ENCODE results near the gene COA8.

The COA8 gene

GRCh38 chr14:103584326-103584915, 21.7 kb downstream of the COA8 start:
- H3K4me3 ChIP-seq (replicated peaks in 1 of 2; ENCODE audit: low read depth in 2 of 2, low read length in 2 of 2) = no peak overlapping the region
- no peak for DNase-seq (ENCODE audit: low read depth in 2 of 2)
- TF ChIP-seq, protein P1, sequence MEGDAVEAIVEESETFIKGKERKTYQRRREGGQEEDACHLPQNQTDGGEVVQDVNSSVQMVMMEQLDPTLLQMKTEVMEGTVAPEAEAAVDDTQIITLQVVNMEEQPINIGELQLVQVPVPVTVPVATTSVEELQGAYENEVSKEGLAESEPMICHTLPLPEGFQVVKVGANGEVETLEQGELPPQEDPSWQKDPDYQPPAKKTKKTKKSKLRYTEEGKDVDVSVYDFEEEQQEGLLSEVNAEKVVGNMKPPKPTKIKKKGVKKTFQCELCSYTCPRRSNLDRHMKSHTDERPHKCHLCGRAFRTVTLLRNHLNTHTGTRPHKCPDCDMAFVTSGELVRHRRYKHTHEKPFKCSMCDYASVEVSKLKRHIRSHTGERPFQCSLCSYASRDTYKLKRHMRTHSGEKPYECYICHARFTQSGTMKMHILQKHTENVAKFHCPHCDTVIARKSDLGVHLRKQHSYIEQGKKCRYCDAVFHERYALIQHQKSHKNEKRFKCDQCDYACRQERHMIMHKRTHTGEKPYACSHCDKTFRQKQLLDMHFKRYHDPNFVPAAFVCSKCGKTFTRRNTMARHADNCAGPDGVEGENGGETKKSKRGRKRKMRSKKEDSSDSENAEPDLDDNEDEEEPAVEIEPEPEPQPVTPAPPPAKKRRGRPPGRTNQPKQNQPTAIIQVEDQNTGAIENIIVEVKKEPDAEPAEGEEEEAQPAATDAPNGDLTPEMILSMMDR (IDR thresholded peaks at IDR 0.05; ENCODE audit: low read depth, low read length) = no peak

DNA sequence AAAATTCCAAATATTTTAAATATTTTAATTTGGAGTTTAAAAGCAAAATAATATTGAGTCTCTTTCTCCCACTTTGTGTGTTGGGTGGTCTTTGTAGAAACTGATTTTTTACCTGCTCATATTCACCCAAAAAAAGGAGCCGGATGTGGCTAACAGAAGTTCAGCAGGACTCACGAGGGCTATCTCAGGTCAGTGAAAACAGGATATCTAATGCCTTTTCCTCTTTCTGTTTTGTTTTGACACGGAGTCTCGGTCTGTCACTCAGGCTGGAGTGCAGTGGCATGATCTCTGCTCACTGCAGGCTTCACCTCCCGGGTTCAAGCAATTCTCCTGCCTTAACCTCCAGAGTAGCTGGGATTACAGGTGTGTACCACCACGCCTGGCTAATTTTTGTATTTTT, 30.8 kb downstream of the COA8 start:
- H3K4me3 ChIP-seq (replicated peaks in 1 of 2; ENCODE audit: low read depth in 2 of 2, low read length in 2 of 2) = no peak overlapping the region
- DNase-seq (ENCODE audit: low read depth in 2 of 2) = no peak
- TF ChIP-seq, protein P1 (IDR thresholded peaks at IDR 0.05; ENCODE audit: low read depth, low read length) = no peak

DNA sequence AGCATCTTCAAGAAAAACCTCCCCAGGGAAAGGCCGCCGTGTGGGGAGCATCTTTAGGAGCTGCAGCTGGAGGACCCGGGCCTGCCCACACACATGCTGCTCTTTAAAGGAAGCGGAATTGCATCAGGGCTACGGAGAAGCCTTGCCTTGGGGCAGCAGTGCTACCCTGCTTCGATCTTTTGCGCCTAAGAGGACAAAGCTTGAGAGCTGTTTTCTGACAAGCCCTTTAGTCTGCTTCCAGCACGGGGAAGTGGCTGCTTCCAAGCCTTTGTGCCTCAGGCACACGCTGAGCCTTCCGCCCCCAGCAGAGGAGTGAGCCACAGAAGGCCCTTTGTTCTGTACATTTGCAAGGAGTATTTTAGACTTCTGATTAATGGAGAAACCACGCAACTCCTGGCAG, 31.5 kb downstream of the COA8 start:
- TF ChIP-seq, protein P1 (IDR thresholded peaks at IDR 0.05; ENCODE audit: low read depth, low read length) = no peak
- no peak overlapping the region for H3K4me3 ChIP-seq (replicated peaks in 1 of 2; ENCODE audit: low read depth in 2 of 2, low read length in 2 of 2)
- DNase-seq (ENCODE audit: low read depth in 2 of 2) = peak; percentile 65 to 85

DNA sequence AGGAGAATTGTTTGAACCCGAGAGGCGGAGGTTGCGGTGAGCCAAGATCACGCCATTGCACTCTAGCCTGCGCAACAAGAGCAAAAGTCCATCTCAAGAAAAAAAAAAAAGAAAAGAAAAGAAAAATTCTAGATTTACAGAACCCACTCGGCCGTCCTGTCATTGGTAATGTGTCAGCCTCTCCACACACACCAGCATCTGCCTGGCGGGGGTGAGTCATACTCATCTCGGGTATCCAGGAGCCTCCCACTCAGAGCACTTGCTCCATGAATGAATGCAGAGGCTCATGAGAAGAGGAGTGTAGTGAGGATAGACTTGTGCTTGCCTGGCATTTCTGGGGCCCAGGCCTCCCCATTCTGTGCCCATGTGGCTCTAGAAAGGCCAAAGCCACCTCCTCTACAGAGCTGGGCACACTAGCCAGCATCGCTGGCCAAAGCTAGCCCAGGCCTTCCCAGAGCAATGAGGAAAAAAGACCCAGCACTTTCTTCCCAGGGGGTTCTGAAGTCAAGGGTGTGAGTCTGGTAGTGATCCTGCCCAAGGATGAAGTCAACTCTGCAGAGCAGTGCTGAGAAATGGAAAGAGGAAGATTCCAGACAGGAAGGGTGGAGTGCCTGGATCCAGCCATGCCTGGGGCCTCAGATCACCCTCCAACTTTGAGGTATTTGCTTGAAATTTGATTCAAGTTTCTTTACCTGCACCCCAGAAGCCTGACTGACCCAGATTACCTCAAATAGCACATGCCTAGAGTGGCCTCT, 35.0 kb downstream of the COA8 start:
- TF ChIP-seq, protein P1 (IDR thresholded peaks at IDR 0.05; ENCODE audit: low read depth, low read length) = no peak
- no peak overlapping the region for H3K4me3 ChIP-seq (replicated peaks in 1 of 2; ENCODE audit: low read depth in 2 of 2, low read length in 2 of 2)
- DNase-seq (ENCODE audit: low read depth in 2 of 2) = peak; percentile 78 to 86

GRCh38 chr14:103600503-103600902, 37.7 kb downstream of the COA8 start:
- H3K4me3 ChIP-seq (replicated peaks in 1 of 2; ENCODE audit: low read depth in 2 of 2, low read length in 2 of 2) = no peak overlapping the region
- TF ChIP-seq, protein P1 (IDR thresholded peaks at IDR 0.05; ENCODE audit: low read depth, low read length) = no peak
- no peak for DNase-seq (ENCODE audit: low read depth in 2 of 2)

DNA sequence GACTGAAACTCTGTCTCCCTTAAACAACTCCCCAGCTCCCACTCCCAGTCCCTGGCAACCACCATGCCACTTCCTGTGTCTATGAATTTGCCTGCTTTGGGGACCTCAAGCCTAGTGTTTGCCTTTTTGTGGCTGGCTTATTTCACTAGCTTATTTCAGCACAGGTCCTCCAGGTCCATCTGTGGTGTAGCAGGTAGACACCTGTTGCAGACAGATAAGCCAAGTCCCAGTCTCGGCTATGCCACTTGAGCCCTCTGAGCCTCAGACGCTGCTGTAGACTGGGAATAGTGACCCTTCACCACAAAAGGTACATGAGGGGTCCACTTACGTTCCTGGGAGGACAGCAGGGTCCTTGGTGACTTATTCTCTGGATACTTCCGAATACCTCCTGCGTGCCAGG, 41.9 kb downstream of the COA8 start:
- DNase-seq (ENCODE audit: low read depth in 2 of 2) = no peak
- TF ChIP-seq, protein P1 (IDR thresholded peaks at IDR 0.05; ENCODE audit: low read depth, low read length) = no peak
- no peak overlapping the region for H3K4me3 ChIP-seq (replicated peaks in 1 of 2; ENCODE audit: low read depth in 2 of 2, low read length in 2 of 2)
